Upper lobe of right lung (tissue), 1 donor: ENCODE results near the gene LY6G6F. TPM values are rescaled to one million over a fixed set of nuclear protein-coding genes. Genes with fewer than 3 reads are reported as not detected.
A peak's percentile ranks its signal among the peaks of the same experiment; 100 is the strongest.
"Not testable (repeated sequence)": the region's sequence is repeated elsewhere in the genome, so short reads cannot be mapped to it uniquely, and the experiment has no call there.

Source experiments
- ATAC-seq: fragments of 200-7000 bp; cut with Tn5 transposase; one replicate; pipeline ENCODE4 v1.9.1; 2020; ENCODE audit warnings: mild to moderate bottlenecking, moderate library complexity
- DNase-seq: peaks from one replicate; pipeline ENCODE4 v3.0.0-alpha.2; 2020
- H3K27ac ChIP-seq: fragments of 200-600 bp; one replicate; pipeline ENCODE4 v1.8.0; 2022
- H3K27me3 ChIP-seq: fragments of 200-600 bp; one replicate; pipeline ENCODE4 v1.8.0; 2022; ENCODE audit warnings: mild to moderate bottlenecking
- H3K36me3 ChIP-seq: fragments of 200-600 bp; one replicate; pipeline ENCODE4 v1.8.0; 2022
- H3K4me1 ChIP-seq: fragments of 200-600 bp; one replicate; pipeline ENCODE4 v1.8.0; 2022
- H3K4me3 ChIP-seq: fragments of 200-600 bp; one replicate; pipeline ENCODE4 v1.8.0; 2022; ENCODE audit warnings: mild to moderate bottlenecking
- H3K9me3 ChIP-seq: fragments of 200-600 bp; one replicate; pipeline ENCODE4 v1.8.0; 2022
- CTCF ChIP-seq: fragments of 200-600 bp; IDR thresholded peaks from one replicate; pipeline ENCODE4 v1.8.0; 2022; ENCODE audit warnings: antibody characterized with exemption
- intact Hi-C: fragments of 100-400 bp; cut with DNase I; formaldehyde crosslinking; loops from one replicate; pipeline ENCODE4 v1.11.0; 2022
- total RNA-seq: library from RNA; stranded (reverse); fragmentation: NEBNext Ultra II Directional; extraction: Animal tissue kit (Norgen Biotek cat#: 25700); gene quantifications from one replicate; pipeline ENCODE4 v1.2.1, GENCODE V29; 2021
- donor health status: DM: no; HTN: yes; CAD: no; lungs with severe emphysema.

The LY6G6F gene
- total RNA-seq, 1 donor from 2014 or later: not detected

DNA sequence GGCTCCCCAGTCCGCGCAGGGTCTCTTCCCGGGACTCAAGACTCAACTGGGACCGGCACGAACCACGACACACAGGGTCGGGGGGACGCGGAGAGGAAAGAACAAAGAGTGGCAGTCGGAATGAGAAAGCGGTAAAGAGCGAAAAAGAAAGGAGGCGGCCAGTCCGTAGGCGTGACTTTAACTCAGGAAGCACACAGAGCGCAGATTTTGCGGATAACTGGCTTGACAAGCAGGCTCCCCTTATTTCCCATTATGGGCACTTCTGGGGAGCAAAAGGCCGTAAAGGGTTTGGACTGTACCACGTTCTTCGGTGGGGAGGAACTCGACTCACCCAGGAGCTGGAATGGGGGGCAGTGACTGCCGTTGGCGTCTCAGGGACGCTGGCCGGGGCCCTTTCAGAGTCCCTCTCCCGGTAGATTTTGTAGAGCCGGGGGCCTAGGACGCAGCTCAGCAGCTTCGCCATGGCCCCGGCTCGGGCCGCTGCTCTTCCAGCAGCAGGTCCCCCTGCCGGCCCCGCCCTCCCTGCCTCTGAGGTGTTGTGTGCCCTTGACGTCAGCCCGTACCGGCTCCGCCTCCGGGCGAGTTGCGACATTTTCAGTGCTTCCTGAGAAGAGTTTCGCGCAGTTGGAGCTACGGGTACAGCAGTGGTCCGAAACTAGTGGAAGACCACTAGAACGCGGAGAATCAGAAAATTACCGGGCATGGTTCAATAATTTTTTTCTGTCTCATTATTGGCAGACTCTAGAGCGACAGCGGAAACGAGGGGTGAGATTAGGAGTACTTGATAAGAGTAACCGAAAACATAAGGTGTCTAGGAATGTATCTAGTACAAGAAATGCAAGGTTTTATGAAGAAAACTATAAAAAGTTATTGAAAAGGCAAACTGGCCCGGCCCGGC lies 3.6 kb upstream of the LY6G6F start, which contains the start of gene ABHD16A:
Gene ABHD16A, minus strand, starts transcription at position 506 of the 898 bp plus-strand sequence. Its CDS starts 43 bp downstream, at position 463.
- peaks cover 17% of the 10 kb centered on the region for H3K4me1 ChIP-seq
- H3K27ac ChIP-seq: peak within 1 kb of the TSS; percentile 97
- intact Hi-C loops: no loop called here
- peak within 1 kb of the TSS; percentile 83 for H3K4me3 ChIP-seq
- H3K9me3 ChIP-seq: no peaks in the 10 kb centered on the region
- H3K36me3 ChIP-seq: peaks cover 26% of the 10 kb centered on the region
- DNase-seq (peak; percentile 100), ATAC-seq (peak; percentile 98)
- TF ChIP-seq CTCF: no peak
- H3K27me3 ChIP-seq: no peaks in the 10 kb centered on the region

DNA sequence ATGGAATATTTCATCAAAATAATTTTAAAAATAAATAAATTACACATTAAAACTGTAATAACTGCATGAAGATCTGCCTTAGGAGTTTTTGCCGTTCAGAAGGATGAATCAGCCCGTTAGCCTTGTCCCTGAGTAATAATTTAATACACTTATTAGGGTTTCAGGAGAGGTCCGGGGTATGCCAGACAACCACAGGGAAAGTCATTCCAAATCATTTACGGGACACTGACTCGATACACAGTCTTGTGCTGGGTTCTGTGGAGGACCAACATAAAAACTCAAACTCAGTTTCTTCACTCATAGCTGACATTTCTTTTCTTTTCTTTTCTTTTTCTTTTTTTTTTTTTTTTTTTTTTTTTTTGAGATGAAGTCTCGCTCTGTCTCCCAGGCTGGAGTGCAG lies 735 bp upstream of the LY6G6F start:
- Histone ChIP-seq H3K9me3 (no peaks in the 10 kb centered on the region), H3K4me3 (no peak overlapping the region), H3K27me3 (no peaks in the 10 kb centered on the region), H3K27ac (no peak overlapping the region), H3K36me3 (no peaks in the 10 kb centered on the region), H3K4me1 (peaks cover 13% of the 10 kb centered on the region)
- TF ChIP-seq CTCF: no peak
- ATAC-seq (no peak), DNase-seq (no peak)
- intact Hi-C loops: no loop called here

- intact Hi-C loops: no loop called here
- no peak overlapping the region for H3K4me3 ChIP-seq
- no peak overlapping the region for H3K27ac ChIP-seq
- H3K4me1 ChIP-seq: no peaks in the 10 kb centered on the region
- ATAC-seq (no peak), DNase-seq (no peak)
- H3K9me3 ChIP-seq: no peaks in the 10 kb centered on the region
- no peaks in the 10 kb centered on the region for H3K27me3 ChIP-seq
- TF ChIP-seq CTCF: no peak
- no peaks in the 10 kb centered on the region for H3K36me3 ChIP-seq
Measured at GRCh38 chr6:31707701-31708100, 1.0 kb downstream of the LY6G6F start.

- H3K36me3 ChIP-seq: no peaks in the 10 kb centered on the region
- ATAC-seq (no peak), DNase-seq (no peak)
- H3K4me1 ChIP-seq: no peaks in the 10 kb centered on the region
- H3K27ac ChIP-seq: no peak overlapping the region
- H3K4me3 ChIP-seq: no peak overlapping the region
- H3K9me3 ChIP-seq: no peaks in the 10 kb centered on the region
- intact Hi-C loops: no loop called here
- H3K27me3 ChIP-seq: no peaks in the 10 kb centered on the region
- no peak for TF ChIP-seq CTCF
Measured at GRCh38 chr6:31708224-31708623, 1.6 kb downstream of the LY6G6F start.

DNA sequence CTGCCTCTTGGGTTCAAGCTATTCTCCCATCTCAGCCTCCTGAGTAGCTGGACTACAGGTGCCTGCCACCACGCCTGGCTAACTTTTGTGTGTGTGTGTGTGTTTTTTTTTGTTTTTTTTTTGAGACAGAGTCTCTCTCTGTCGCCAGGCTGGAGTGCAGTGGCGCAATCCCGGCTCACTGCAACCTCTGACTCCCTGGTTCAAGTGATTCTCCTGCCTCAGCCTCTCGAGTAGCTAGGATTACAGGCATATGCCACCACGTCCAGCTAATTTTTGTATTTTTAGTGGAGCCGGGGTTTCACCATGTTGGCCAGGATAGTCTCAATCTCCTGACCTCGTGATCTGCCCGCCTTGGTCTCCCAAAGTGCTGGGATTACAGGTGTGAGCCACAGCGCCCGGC lies 2.5 kb downstream of the LY6G6F start:
- intact Hi-C loops, ATAC-seq: not testable (repeated sequence)

DNA sequence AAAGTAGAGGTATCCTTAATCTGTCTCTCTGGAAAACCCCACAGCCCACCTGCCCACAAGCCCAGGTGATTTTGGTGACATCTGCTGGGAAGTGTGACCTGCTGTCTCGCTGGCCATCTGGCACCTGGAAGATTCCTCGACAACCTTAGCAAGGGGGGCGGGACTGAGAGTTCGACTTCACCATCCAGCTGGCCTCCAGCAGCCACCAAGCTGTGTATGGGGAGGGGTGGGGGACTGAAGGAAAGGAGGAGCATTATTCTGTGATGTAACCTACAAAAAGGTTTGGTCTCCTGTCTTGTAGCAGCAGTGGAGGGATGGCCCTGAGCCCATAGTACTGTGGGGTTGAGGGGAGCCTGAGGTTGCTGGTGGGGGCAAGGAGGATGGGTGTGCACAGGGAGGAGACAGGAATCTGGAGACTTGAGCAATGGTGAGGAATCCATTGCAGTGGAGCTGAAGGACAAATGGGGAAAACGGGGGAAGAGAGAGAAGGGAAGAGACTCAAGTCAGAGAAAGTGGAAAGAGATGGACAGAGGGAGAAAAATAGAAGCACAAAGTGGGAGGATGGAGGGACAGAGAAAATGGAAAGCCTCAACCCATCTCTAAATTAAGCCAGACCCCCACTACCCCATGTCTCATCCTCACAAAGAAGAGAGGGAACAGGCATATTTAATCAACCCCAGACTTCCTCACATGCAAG lies 4.0 kb downstream of the LY6G6F start:
- H3K9me3 ChIP-seq: no peaks in the 10 kb centered on the region
- DNase-seq (no peak), ATAC-seq (no peak)
- intact Hi-C loops: no loop called here
- H3K4me3 ChIP-seq: peak overlapping the region; percentile 3
- no peaks in the 10 kb centered on the region for H3K36me3 ChIP-seq
- TF ChIP-seq CTCF: no peak
- no peaks in the 10 kb centered on the region for H3K4me1 ChIP-seq
- no peaks in the 10 kb centered on the region for H3K27me3 ChIP-seq
- no peak overlapping the region for H3K27ac ChIP-seq

More for the DNA sequence above, 2.5 kb downstream of the LY6G6F start:
- H3K27ac ChIP-seq, H3K36me3 ChIP-seq, H3K27me3 ChIP-seq, H3K4me1 ChIP-seq, H3K9me3 ChIP-seq, H3K4me3 ChIP-seq: not testable (repeated sequence)
- DNase-seq: peak; percentile 77
